B cell (primary cell): ENCODE results near the gene CEP85L. TPM values are rescaled to one million over a fixed set of nuclear protein-coding genes. Genes with fewer than 3 reads are reported as not detected.
A peak's percentile ranks its signal among the peaks of the same experiment; 100 is the strongest.

Experiments used
- ATAC-seq: fragments of 200-7000 bp; cut with Tn5 transposase; one replicate; pipeline ENCODE4 v1.10.0; 2021; ENCODE audit warnings: low read depth, mild to moderate bottlenecking, moderate number of reproducible peaks, moderate library complexity
- CTCF ChIA-PET: fragments of 350-600 bp; sonication (Branson Sonifier 250); formaldehyde crosslinking; loops from one replicate; lab custom pipeline; 2021; ENCODE audit warnings: antibody characterized with exemption, inconsistent platforms; lab: Charles Lee
- POLR2A ChIA-PET: fragments of 350-600 bp; sonication (Branson Sonifier 250); formaldehyde crosslinking; loops from one replicate; lab custom pipeline; 2021; ENCODE audit warnings: antibody characterized with exemption; lab: Charles Lee
- DNase-seq: peaks from one replicate; pipeline ENCODE4 v3.0.0; 2013
- H2AFZ ChIP-seq: 2 replicates; pipeline ENCODE4 v1.6.1; 2012; ENCODE audit warnings: mild to moderate bottlenecking, low read depth, low read length; ENCODE audit not compliant: insufficient read depth, poor library complexity, severe bottlenecking
- H3K27ac ChIP-seq, 2 donors: 1 replicate in 1 of 2; 2 replicates in 1 of 2; pipeline ENCODE4 v1.5.1; 2012 to 2013; ENCODE audit warnings: low read length in 2 of 2, mild to moderate bottlenecking in 2 of 2, moderate library complexity in 1 of 2
- H3K27me3 ChIP-seq, 4 experiments: fragments of 200-600 bp in 1 of 4; sonication (generic) in 1 of 4; replicated peaks in 1 of 4; 1 replicate in 2 of 4; 2 replicates in 2 of 4; pipeline versions ENCODE4 v1.6.1 to v1.7.0; 2013 to 2016; ENCODE audit warnings: low read length in 3 of 4, mild to moderate bottlenecking in 2 of 4, mixed read lengths in 1 of 4, moderate library complexity in 1 of 4; ENCODE audit not compliant: insufficient read depth in 4 of 4, control insufficient read depth in 3 of 4; ENCODE audit errors: control extremely low read depth in 1 of 4
- H3K36me3 ChIP-seq, 2 experiments: replicated peaks in 1 of 2; 1 replicate in 1 of 2; 2 replicates in 1 of 2; pipeline versions ENCODE4 v1.6.1 to v1.7.1; 2013; ENCODE audit warnings: low read length in 1 of 2; ENCODE audit not compliant: insufficient read depth in 2 of 2, control insufficient read depth in 1 of 2; ENCODE audit errors: control extremely low read depth in 1 of 2, extremely low read depth in 1 of 2
- H3K4me1 ChIP-seq, 2 donors: fragments of 200-600 bp in 1 of 2; sonication (generic) in 1 of 2; 1 replicate in 1 of 2; 2 replicates in 1 of 2; pipeline versions ENCODE4 v1.5.1 to v1.6.1; 2013 to 2017; ENCODE audit warnings: low read length in 2 of 2; ENCODE audit not compliant: control insufficient read depth in 2 of 2, insufficient read depth in 2 of 2
- H3K4me2 ChIP-seq: replicated peaks from 2 replicates; pipeline ENCODE3; 2012; ENCODE audit warnings: mild to moderate bottlenecking, low read depth, low read length; ENCODE audit not compliant: poor library complexity, severe bottlenecking
- H3K4me3 ChIP-seq, 5 experiments: fragments of 200-600 bp in 1 of 5; sonication (generic) in 1 of 5; 1 replicate in 3 of 5; 2 replicates in 2 of 5; pipeline versions ENCODE4 v1.5.1 to v1.7.0; 2011 to 2016; ENCODE audit warnings: low read length in 4 of 5, mild to moderate bottlenecking in 4 of 5, low read depth in 2 of 5, control low read depth in 1 of 5, moderate library complexity in 1 of 5; ENCODE audit not compliant: insufficient read depth in 1 of 5; ENCODE audit errors: control extremely low read depth in 1 of 5, extremely low read depth in 1 of 5
- H3K79me2 ChIP-seq: fragments of 200-600 bp; sonication (generic); one replicate; pipeline ENCODE4 v1.6.0; 2016; ENCODE audit warnings: low read length; ENCODE audit not compliant: control insufficient read depth, insufficient read depth
- H3K9ac ChIP-seq: fragments of 200-600 bp; sonication (generic); 2 replicates; pipeline ENCODE4 v1.6.1; 2017; ENCODE audit warnings: mild to moderate bottlenecking, low read length, moderate library complexity
- H3K9me3 ChIP-seq, 3 donors: one replicate each; pipeline versions ENCODE4 v1.6.1 to v1.7.1; 2013; ENCODE audit warnings: low read length in 2 of 3; ENCODE audit not compliant: control insufficient read depth in 2 of 3, insufficient read depth in 1 of 3; ENCODE audit errors: control extremely low read depth in 1 of 3
- H4K20me1 ChIP-seq: 2 replicates; pipeline ENCODE4 v1.6.0; 2012; ENCODE audit warnings: mild to moderate bottlenecking, low read length; ENCODE audit not compliant: insufficient read depth, control insufficient read depth, poor library complexity, severe bottlenecking
- H3K27ac Mint-ChIP-seq: one replicate; pipeline ENCODE4 v1.8.0; 2021; ENCODE audit warnings: mixed read lengths
- H3K27me3 Mint-ChIP-seq: one replicate; pipeline ENCODE4 v1.8.0; 2021; ENCODE audit warnings: mixed read lengths
- H3K4me1 Mint-ChIP-seq: one replicate; pipeline ENCODE4 v1.8.0; 2021; ENCODE audit warnings: mixed read lengths
- H3K4me3 Mint-ChIP-seq: one replicate; pipeline ENCODE4 v1.8.0; 2021; ENCODE audit warnings: mixed read lengths
- H3K9me3 Mint-ChIP-seq: one replicate; pipeline ENCODE4 v1.8.0; 2022; ENCODE audit warnings: mixed read lengths; ENCODE audit not compliant: insufficient read depth
- EZH2 ChIP-seq: IDR thresholded peaks from 2 replicates; pipeline ENCODE4 v1.6.1; 2012; ENCODE audit warnings: borderline replicate concordance, low read depth, mild to moderate bottlenecking, moderate library complexity, low read length; ENCODE audit not compliant: insufficient read depth, poor library complexity, severe bottlenecking
- WGBS: methylation state at CpG from one replicate; pipeline ENCODE4 v1.1.5; 2013; ENCODE audit warnings: missing lambda C conversion rate; ENCODE audit not compliant: insufficient coverage; 5-methylcytosine and 5-hydroxymethylcytosine counted together
- intact Hi-C: fragments of 100-400 bp; cut with micrococcal nuclease; formaldehyde crosslinking; loops from one replicate; pipeline ENCODE4 v1.10.0; 2022
- polyA plus RNA-seq: library from polyadenylated mRNA; depleted of rRNA; stranded (reverse); fragments of >200 nt; gene quantifications from 2 replicates; pipeline ENCODE4 v1.2.3, GENCODE V29; 2012
- total RNA-seq, 2 donors: library from RNA; stranded (reverse); fragments of 120-200 nt in 1 of 2; gene quantifications; 1 replicate in 1 of 2; 2 replicates in 1 of 2; pipeline versions ENCODE4 v1.2.3 to v1.2.4, GENCODE V29; 2013 to 2022
- TF ChIP-seq, protein P1 (sequence below): fragments of 200-600 bp; IDR thresholded peaks from one replicate; pipeline ENCODE4 v1.8.0; 2022; ENCODE audit warnings: antibody characterized with exemption, mild to moderate bottlenecking

CEP85L gene
- total and polyA plus RNA-seq, 2 donors (not counting 1 experiment from before 2014, with no cell fraction given) = 7.6 to 32.1 TPM

GRCh38 chr6:118580585-118581419 is 70.6 kb downstream of the CEP85L start:
- H3K4me1 ChIP-seq = no peaks in the 10 kb centered on the region
- intact Hi-C loops = no loop called here
- Mint-ChIP-seq H3K27ac (no peak overlapping the region), H3K4me1 (peaks cover 4% of the 10 kb centered on the region), H3K27me3 (no peaks in the 10 kb centered on the region), H3K9me3 (peaks cover 16% of the 10 kb centered on the region), H3K4me3 (no peak overlapping the region)
- H3K9me3 ChIP-seq = peaks cover 0 to 33% (median 29%) of the 10 kb centered on the region in 3 donors
- H3K27ac ChIP-seq = no peak overlapping the region
- POLR2A ChIA-PET = no interaction called here
- H4K20me1 ChIP-seq = no peaks in the 10 kb centered on the region
- peak; percentile 47 for DNase-seq
- peaks cover 1 to 16% of the 10 kb centered on the region in 2 experiments for H3K36me3 ChIP-seq
- no peaks in the 10 kb centered on the region for H3K27me3 ChIP-seq
- no peak overlapping the region for H3K4me2 ChIP-seq
- TF ChIP-seq, protein P1, sequence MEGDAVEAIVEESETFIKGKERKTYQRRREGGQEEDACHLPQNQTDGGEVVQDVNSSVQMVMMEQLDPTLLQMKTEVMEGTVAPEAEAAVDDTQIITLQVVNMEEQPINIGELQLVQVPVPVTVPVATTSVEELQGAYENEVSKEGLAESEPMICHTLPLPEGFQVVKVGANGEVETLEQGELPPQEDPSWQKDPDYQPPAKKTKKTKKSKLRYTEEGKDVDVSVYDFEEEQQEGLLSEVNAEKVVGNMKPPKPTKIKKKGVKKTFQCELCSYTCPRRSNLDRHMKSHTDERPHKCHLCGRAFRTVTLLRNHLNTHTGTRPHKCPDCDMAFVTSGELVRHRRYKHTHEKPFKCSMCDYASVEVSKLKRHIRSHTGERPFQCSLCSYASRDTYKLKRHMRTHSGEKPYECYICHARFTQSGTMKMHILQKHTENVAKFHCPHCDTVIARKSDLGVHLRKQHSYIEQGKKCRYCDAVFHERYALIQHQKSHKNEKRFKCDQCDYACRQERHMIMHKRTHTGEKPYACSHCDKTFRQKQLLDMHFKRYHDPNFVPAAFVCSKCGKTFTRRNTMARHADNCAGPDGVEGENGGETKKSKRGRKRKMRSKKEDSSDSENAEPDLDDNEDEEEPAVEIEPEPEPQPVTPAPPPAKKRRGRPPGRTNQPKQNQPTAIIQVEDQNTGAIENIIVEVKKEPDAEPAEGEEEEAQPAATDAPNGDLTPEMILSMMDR = peak; percentile 49
- TF ChIP-seq EZH2 = no peak
- H2AFZ ChIP-seq = no peak overlapping the region
- no peak overlapping the region for H3K9ac ChIP-seq
- H3K4me3 ChIP-seq = no peak overlapping the region
- WGBS = 67% methylated on average over 8 of the region's 10 CpGs
- CTCF ChIA-PET = interaction anchor here (0.6 to 2.2 kb wide), 8 partner anchors 11 to 297 kb away, joined by 3 to 17 read pairs (median 3); no protein-coding TSS in a partner anchor
- peak; percentile 24 for ATAC-seq
- no peaks in the 10 kb centered on the region for H3K79me2 ChIP-seq

DNA sequence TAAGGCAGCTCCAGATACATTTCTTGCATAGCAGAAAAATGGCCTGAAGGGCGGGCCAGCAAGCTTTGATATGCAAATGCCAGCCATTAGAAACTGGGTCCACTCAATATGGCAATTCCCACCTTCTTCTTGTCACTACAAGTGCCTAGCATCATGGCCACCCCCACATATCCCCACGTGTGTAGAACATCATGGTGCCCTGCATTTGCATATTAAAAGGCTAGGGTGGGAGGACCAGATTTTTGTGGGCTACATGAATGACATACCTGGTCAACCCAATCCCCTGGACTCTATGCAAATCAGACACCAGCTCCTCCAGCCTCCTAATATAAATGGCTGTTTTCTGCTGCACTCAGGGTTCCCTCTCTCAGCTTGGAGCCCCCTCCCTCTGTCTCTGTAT is 71.6 kb downstream of the CEP85L start:
- H3K9me3 Mint-ChIP-seq = peaks cover 16% of the 10 kb centered on the region
- no peak for TF ChIP-seq EZH2
- TF ChIP-seq, protein P1 = no peak
- Histone ChIP-seq H4K20me1 (no peaks in the 10 kb centered on the region), H3K27me3 (no peaks in the 10 kb centered on the region), H3K4me2 (no peak overlapping the region), H3K9ac (no peak overlapping the region), H3K27ac (no peak overlapping the region), H3K79me2 (no peaks in the 10 kb centered on the region), H3K9me3 (peaks cover 3 to 40% (median 36%) of the 10 kb centered on the region in 3 donors), H3K36me3 (peaks cover 1 to 24% of the 10 kb centered on the region in 2 experiments), H3K4me3 (no peak overlapping the region), H2AFZ (no peak overlapping the region), H3K4me1 (no peaks in the 10 kb centered on the region)
- ATAC-seq (no peak), DNase-seq (no peak)
- H3K4me1 Mint-ChIP-seq = peaks cover 4% of the 10 kb centered on the region
- CTCF ChIA-PET = interaction anchor here (0.8 to 2.2 kb wide), 8 partner anchors 9 to 296 kb away, joined by 3 to 17 read pairs (median 3); no protein-coding TSS in a partner anchor
- no peaks in the 10 kb centered on the region for H3K27me3 Mint-ChIP-seq
- WGBS = 100% methylated on average over 1 of the region's 2 CpGs
- no peak overlapping the region for H3K27ac Mint-ChIP-seq
- H3K4me3 Mint-ChIP-seq = no peak overlapping the region
- POLR2A ChIA-PET = no interaction called here
- intact Hi-C loops = no loop called here
